ENCODE data around the gene PCBP3. TPM values are rescaled to one million over a fixed set of nuclear protein-coding genes. Genes with fewer than 3 reads are reported as not detected.

The PCBP3 gene
- total and polyA plus RNA-seq, 12 donors, result 1.7 to 15.8 (median 4.7) TPM

GRCh38 chr21:45596704-45597318 is 46.7 kb upstream of the PCBP3 start:
- Histone ChIP-seq H3K4me1 (replicated peaks in 1 of 2) (no peaks in the 10 kb centered on the region), H3K27ac (no peak overlapping the region), H3K4me3 (no peak overlapping the region), H3K27me3 (no peaks in the 10 kb centered on the region), H3K36me3 (replicated peaks in 1 of 2) (no peaks in the 10 kb centered on the region), H3K9me3 (replicated peaks in 1 of 3) (no peaks in the 10 kb centered on the region)
- peak; percentile 68 to 90 (median 80) for DNase-seq
- TF ChIP-seq POLR2A (IDR thresholded peaks at IDR 0.05) (no peak), CTCF (IDR thresholded peaks at IDR 0.05) (peak; percentile 76 to 93 (median 86))
- intact Hi-C loops (cut with DNase I), result loop anchor here (5.0 to 10.0 kb wide), 3 partner anchors 40 to 225 kb away; no protein-coding TSS in a partner anchor
- WGBS, 4 donors, result 23 to 41% (median 30%) methylated on average over 12 to 16 of the region's 16 CpGs

GRCh38 chr21:45598109-45598508 is 45.4 kb upstream of the PCBP3 start:
- Histone ChIP-seq H3K9me3 (replicated peaks in 1 of 3) (no peaks in the 10 kb centered on the region), H3K27me3 (no peaks in the 10 kb centered on the region), H3K4me3 (no peak overlapping the region), H3K27ac (no peak overlapping the region), H3K4me1 (replicated peaks in 1 of 2) (no peaks in the 10 kb centered on the region), H3K36me3 (replicated peaks in 1 of 2) (no peaks in the 10 kb centered on the region)
- TF ChIP-seq CTCF (IDR thresholded peaks at IDR 0.05) (no peak), POLR2A (IDR thresholded peaks at IDR 0.05) (no peak)
- WGBS, 4 donors, result 20 to 64% (median 56%) methylated on average over 1 to 7 of the region's 7 CpGs
- no peak for DNase-seq
- intact Hi-C loops (cut with DNase I), result loop anchor here (5.0 to 10.0 kb wide), 3 partner anchors 41 to 224 kb away; no protein-coding TSS in a partner anchor

GRCh38 chr21:45598666-45599065 is 44.9 kb upstream of the PCBP3 start:
- DNase-seq, result no peak
- 65 to 85% (median 78%) methylated on average over 4 to 10 of the region's 10 CpGs for WGBS, 4 donors

GRCh38 chr21:45599146-45599581 is 44.4 kb upstream of the PCBP3 start:
- no peak for TF ChIP-seq CTCF (IDR thresholded peaks at IDR 0.05)
- no peak for TF ChIP-seq POLR2A (IDR thresholded peaks at IDR 0.05)
- H3K4me3 ChIP-seq, result no peak overlapping the region
- H3K27me3 ChIP-seq, result no peaks in the 10 kb centered on the region
- WGBS, 4 donors, result 71 to 90% (median 81%) methylated on average over 3 to 14 of the region's 14 CpGs
- intact Hi-C loops (cut with DNase I), result loop anchor here (5.0 to 10.0 kb wide), 3 partner anchors 42 to 223 kb away; no protein-coding TSS in a partner anchor
- DNase-seq, result no peak
- no peaks in the 10 kb centered on the region for H3K36me3 ChIP-seq (replicated peaks in 1 of 2)
- peaks cover 0 to 10% (median 4%) of the 10 kb centered on the region in 3 donors for H3K9me3 ChIP-seq (replicated peaks in 1 of 3)
- H3K27ac ChIP-seq, result no peak overlapping the region
- no peaks in the 10 kb centered on the region for H3K4me1 ChIP-seq (replicated peaks in 1 of 2)

More at GRCh38 chr21:45598666-45599065, 44.9 kb upstream of the PCBP3 start:
- intact Hi-C loops (cut with DNase I), result loop anchor here (5.0 to 10.0 kb wide), 3 partner anchors 41 to 224 kb away; no protein-coding TSS in a partner anchor
- Histone ChIP-seq H3K4me3 (no peak overlapping the region), H3K9me3 (replicated peaks in 1 of 3) (peaks cover 0 to 5% (median 0%) of the 10 kb centered on the region in 3 donors), H3K36me3 (replicated peaks in 1 of 2) (no peaks in the 10 kb centered on the region), H3K27me3 (no peaks in the 10 kb centered on the region), H3K4me1 (replicated peaks in 1 of 2) (no peaks in the 10 kb centered on the region), H3K27ac (no peak overlapping the region)
- no peak for TF ChIP-seq POLR2A (IDR thresholded peaks at IDR 0.05)
- TF ChIP-seq CTCF (IDR thresholded peaks at IDR 0.05), result no peak
